Right lobe of liver (tissue), 6 donors: Measurements from ENCODE around the gene CCBE1. TPM values are rescaled to one million over a fixed set of nuclear protein-coding genes. Genes with fewer than 3 reads are reported as not detected.

Source experiments
- ATAC-seq, 4 donors: fragments of 200-7000 bp; cut with Tn5 transposase; one replicate each; pipeline ENCODE4 v1.9.1; 2020; ENCODE audit warnings: mild to moderate bottlenecking in 4 of 4, moderate library complexity in 4 of 4
- DNase-seq, 3 donors: peaks; one replicate each; pipeline ENCODE4 v3.0.0-alpha.2; 2020
- H3K27ac ChIP-seq, 3 donors: fragments of 200-600 bp; one replicate each; pipeline ENCODE4 v1.8.0; 2022
- H3K27me3 ChIP-seq, 2 donors: fragments of 200-600 bp; one replicate each; pipeline ENCODE4 v1.8.0; 2022
- H3K36me3 ChIP-seq, 4 donors: fragments of 200-600 bp; sonication (generic) in 1 of 4; one replicate each; pipeline versions ENCODE4 v1.5.1 to v1.8.0; 2017 to 2022; ENCODE audit warnings: control low read depth in 1 of 4
- H3K4me1 ChIP-seq, 4 donors: fragments of 200-600 bp; sonication (generic) in 1 of 4; one replicate each; pipeline versions ENCODE4 v1.5.1 to v1.8.0; 2017 to 2022; ENCODE audit warnings: control low read depth in 1 of 4
- H3K4me3 ChIP-seq, 3 donors: fragments of 200-600 bp; one replicate each; pipeline ENCODE4 v1.8.0; 2022
- H3K9me3 ChIP-seq, 4 donors: fragments of 200-600 bp; sonication (generic) in 1 of 4; one replicate each; pipeline versions ENCODE4 v1.5.1 to v1.8.0; 2017 to 2022; ENCODE audit warnings: control low read depth in 1 of 4
- POLR2A ChIP-seq: fragments of 450-650 bp; IDR thresholded peaks from one replicate; pipeline ENCODE4 v1.6.1; 2017; ENCODE audit warnings: antibody characterized with exemption, mild to moderate bottlenecking
- WGBS: methylation state at CpG from one replicate; pipeline ENCODE4 v1.1.6; 2018; ENCODE audit warnings: low coverage, low lambda C conversion rate; ENCODE audit not compliant: insufficient coverage; ENCODE audit errors: missing lambda C conversion rate; 5-methylcytosine and 5-hydroxymethylcytosine counted together
- intact Hi-C, 2 donors: fragments of 100-400 bp; cut with DNase I; formaldehyde crosslinking; loops; one replicate each; pipeline versions ENCODE4 v1.11.2 to v1.14.1; 2022
- total RNA-seq, 6 experiments: library from RNA; depleted of rRNA in 2 of 6; stranded (reverse); fragments of >200 nt in 2 of 6; fragmentation: NEBNext Ultra II Directional in 3 of 6; extraction: Animal tissue kit (Norgen Biotek cat#: 25700) in 3 of 6; gene quantifications; one replicate each; pipeline versions ENCODE4 v1.1.0 to v1.2.4, GENCODE V29; 2016 to 2023
- TF ChIP-seq, protein P1 (sequence below), 4 donors: fragments of 200-600 bp in 3 of 4; fragments of 450-650 bp in 1 of 4; IDR thresholded peaks; one replicate each; pipeline versions ENCODE4 v1.5.1 to v1.8.0; 2016 to 2022; ENCODE audit warnings: antibody characterized with exemption in 4 of 4, mild to moderate bottlenecking in 2 of 4
- donor health status: DM: no; HTN: yes; CAD: no.
- donor health status: DM: no; HTN: no; CAD: no.
- donor health status: DM: no; HTN: no; CAD: no.
- donor health status: DM: no; HTN: yes; CAD: no.
- donor health status: DM: no; HTN: yes; CAD: no.

Gene CCBE1
- total RNA-seq, 6 experiments from 2014 or later = 2.7 to 6.9 (median 4.3) TPM

DNA sequence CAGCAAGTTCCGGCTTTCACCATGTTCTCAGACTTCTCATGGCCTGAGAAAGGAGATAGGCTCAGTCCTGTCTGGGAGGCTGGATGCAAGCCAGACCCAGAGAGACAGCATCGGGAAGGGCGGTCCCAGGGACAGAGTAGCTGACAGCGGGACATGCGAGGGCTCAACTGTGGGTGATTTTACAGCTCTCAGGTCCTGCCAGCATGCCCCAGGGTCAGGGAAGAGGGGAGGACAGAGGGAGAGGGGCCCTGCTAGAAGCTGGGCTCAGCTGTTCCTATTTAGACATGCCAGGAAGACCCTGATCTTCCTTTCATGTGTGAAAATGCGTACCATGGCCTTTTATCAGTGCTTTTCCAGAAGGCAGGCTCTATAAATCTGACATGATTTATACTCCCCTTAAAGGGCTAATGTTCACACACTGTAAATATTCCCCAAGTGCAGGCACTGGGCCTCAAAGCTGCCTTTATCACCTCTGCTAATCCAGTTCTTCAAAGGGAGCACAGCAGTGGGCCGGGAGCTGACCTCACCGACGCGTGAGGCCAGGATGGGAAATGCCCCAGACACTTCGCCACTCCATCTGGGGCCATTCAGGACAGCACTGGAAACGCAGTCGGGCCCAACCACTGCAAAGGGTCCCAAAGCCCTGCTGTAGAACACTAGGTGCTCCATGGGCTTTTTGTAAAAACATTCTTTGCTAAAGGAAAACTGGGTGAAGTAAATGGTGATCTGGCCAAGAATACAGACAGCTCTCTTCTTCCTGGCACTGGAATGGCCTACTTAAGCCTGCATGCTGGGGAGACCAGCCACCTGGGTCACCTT, 242.1 kb downstream of the CCBE1 start:
- no peak for DNase-seq
- ATAC-seq = peak in 1 of 4 donors; percentile 13
- WGBS = 70% methylated on average over 3 of the region's 13 CpGs
- Histone ChIP-seq H3K27ac (no peak overlapping the region), H3K4me1 (peaks cover 0 to 27% (median 6%) of the 10 kb centered on the region in 4 donors), H3K27me3 (no peaks in the 10 kb centered on the region), H3K4me3 (no peak overlapping the region), H3K9me3 (no peaks in the 10 kb centered on the region), H3K36me3 (no peaks in the 10 kb centered on the region)
- intact Hi-C loops = loop anchor here in 1 of 2 donors (5.0 kb wide), 1 partner anchor 367 kb away; no protein-coding TSS in a partner anchor
- TF ChIP-seq, protein P1, sequence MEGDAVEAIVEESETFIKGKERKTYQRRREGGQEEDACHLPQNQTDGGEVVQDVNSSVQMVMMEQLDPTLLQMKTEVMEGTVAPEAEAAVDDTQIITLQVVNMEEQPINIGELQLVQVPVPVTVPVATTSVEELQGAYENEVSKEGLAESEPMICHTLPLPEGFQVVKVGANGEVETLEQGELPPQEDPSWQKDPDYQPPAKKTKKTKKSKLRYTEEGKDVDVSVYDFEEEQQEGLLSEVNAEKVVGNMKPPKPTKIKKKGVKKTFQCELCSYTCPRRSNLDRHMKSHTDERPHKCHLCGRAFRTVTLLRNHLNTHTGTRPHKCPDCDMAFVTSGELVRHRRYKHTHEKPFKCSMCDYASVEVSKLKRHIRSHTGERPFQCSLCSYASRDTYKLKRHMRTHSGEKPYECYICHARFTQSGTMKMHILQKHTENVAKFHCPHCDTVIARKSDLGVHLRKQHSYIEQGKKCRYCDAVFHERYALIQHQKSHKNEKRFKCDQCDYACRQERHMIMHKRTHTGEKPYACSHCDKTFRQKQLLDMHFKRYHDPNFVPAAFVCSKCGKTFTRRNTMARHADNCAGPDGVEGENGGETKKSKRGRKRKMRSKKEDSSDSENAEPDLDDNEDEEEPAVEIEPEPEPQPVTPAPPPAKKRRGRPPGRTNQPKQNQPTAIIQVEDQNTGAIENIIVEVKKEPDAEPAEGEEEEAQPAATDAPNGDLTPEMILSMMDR (IDR thresholded peaks at IDR 0.05) = no peak
- TF ChIP-seq POLR2A = no peak

DNA sequence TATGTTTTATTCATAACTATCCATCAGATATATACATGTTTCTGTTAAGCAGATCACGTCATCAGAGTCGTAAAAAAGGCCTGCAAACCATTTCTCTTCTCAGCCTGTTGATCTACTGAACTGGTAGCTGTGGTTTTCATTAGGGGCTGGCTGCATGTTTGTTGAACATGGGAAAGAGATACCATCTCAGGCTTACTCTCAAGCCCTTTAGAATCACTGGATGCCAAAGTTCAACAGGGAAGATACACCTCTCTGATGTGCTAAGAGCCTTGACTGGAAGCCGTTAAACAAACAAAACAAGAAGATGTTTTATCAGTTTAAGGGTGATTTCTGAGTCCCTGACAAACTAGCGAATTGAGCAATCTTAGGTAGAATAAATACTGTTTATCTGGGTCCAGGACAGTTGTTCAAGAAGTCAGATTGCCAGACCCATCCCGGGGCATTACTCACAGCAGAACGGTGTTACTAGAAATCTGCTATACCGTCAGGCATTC, 243.7 kb downstream of the CCBE1 start:
- Histone ChIP-seq H3K27me3 (no peaks in the 10 kb centered on the region), H3K4me3 (no peak overlapping the region), H3K4me1 (peaks cover 0 to 20% (median 0%) of the 10 kb centered on the region in 4 donors), H3K27ac (no peak overlapping the region), H3K9me3 (no peaks in the 10 kb centered on the region), H3K36me3 (no peaks in the 10 kb centered on the region)
- WGBS = 21% methylated on average over 7 of the region's 7 CpGs
- intact Hi-C loops = no loop called here
- DNase-seq (no peak), ATAC-seq (peak; percentile 48 to 88 (median 71))
- no peak for TF ChIP-seq POLR2A
- TF ChIP-seq, protein P1 (IDR thresholded peaks at IDR 0.05) = no peak

DNA sequence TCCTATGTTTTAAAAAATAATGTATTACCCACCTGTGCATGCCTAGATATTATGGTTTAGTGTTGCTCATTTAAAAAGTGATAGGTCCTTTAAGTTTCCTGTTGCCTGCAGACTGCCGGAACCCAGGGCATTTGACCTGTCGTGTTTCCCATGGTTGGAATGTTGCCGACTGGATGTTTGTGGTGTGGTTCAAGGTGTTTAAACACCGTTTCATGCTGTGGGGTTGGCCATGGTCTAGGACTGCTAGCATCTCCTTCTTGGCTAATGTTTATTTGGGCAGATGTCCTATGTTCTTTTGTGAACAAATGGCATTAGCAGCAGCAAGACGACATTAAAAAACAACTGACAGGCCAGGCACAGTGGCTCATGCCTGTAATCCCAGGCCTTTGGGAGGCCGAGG, 245.3 kb downstream of the CCBE1 start:
- no peak for TF ChIP-seq POLR2A
- TF ChIP-seq, protein P1 (IDR thresholded peaks at IDR 0.05) = no peak
- Histone ChIP-seq H3K4me1 (peaks cover 0 to 20% (median 0%) of the 10 kb centered on the region in 4 donors), H3K9me3 (no peaks in the 10 kb centered on the region), H3K27me3 (no peaks in the 10 kb centered on the region), H3K36me3 (no peaks in the 10 kb centered on the region), H3K27ac (no peak overlapping the region), H3K4me3 (no peak overlapping the region)
- ATAC-seq = peak in 2 of 4 donors; percentile 47 to 56
- DNase-seq = peak in 1 of 3 donors; percentile 42
- intact Hi-C loops = no loop called here
- WGBS = 65% methylated on average over 6 of the region's 6 CpGs

DNA sequence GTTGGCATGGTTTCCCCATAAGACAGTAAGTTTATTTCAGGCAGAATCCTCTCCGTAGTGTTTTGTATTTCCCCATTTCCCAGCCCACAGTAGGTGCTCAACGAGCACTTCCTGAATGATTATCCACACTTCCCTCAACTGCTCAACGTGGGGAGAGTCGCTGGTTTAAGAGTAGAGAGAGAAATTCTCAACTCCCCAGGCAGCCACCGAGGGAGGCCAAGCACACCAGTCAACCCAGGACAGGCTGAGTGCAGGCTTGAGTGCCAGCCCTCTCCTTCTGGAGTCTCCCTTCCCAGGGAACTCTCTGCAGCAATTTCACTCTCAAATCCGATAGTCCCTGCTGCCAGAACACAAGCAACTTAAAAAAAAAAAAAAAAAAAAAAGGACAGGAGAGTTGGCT, 246.2 kb downstream of the CCBE1 start:
- Histone ChIP-seq H3K27ac (no peak overlapping the region), H3K9me3 (no peaks in the 10 kb centered on the region), H3K4me3 (no peak overlapping the region), H3K36me3 (no peaks in the 10 kb centered on the region), H3K27me3 (no peaks in the 10 kb centered on the region), H3K4me1 (peaks cover 0 to 20% (median 0%) of the 10 kb centered on the region in 4 donors)
- DNase-seq (no peak), ATAC-seq (no peak)
- intact Hi-C loops = no loop called here
- TF ChIP-seq, protein P1 (IDR thresholded peaks at IDR 0.05) = no peak
- TF ChIP-seq POLR2A = no peak
- WGBS = 38% methylated on average over 4 of the region's 6 CpGs
